IPS DF 4.7 (cell line): ENCODE results near the gene COL25A1.

ENCODE experiments used
- DNase-seq: peaks from one replicate; pipeline ENCODE4 v3.0.0-alpha.2; 2013; ENCODE audit warnings: low spot score; ENCODE audit errors: extremely low read depth

The COL25A1 gene

DNA sequence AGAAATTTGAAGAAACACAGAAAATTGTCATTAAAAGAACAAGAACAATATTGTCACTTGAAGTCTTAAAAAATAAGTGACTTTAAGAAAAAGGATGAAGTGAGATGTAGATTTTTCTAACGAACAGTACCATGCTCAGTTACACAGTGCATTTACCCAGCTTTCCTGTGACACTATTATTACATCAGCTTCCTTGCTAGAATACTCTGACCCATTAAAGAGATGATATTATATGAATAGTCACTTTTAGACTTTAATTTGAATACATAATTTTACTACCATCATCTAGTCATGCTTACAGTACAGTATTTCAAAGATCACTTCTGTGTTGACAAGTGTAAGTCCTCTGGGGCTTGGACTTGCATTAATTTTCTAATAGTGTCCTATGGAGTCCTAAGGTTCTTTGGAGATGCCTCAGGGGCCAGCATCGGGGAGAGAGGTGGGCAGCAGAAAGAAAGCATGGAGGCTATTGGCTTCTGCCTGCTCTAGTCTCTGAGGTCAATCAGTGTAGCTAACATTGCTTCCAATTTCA is 10.7 kb downstream of the COL25A1 start:
- DNase-seq = no peak

DNA sequence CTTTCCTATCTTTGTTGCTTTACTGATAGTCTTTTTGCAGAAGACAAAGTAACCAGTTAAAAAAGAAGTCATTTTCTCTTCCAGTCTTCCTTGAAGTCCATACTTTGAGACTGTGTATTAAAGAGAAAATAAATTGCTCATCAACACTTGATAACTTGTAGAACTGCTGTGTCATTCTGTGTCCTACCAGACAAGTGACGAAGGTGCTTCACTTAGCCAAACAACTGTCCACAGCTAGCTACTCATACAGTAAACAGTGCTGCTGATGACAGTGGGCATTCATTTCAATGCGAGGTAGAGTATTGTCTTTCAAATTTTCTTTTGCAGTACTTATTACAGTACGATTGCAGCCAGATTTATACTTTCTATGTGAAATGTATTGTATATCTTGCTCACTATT is 11.5 kb downstream of the COL25A1 start:
- no peak for DNase-seq

DNA sequence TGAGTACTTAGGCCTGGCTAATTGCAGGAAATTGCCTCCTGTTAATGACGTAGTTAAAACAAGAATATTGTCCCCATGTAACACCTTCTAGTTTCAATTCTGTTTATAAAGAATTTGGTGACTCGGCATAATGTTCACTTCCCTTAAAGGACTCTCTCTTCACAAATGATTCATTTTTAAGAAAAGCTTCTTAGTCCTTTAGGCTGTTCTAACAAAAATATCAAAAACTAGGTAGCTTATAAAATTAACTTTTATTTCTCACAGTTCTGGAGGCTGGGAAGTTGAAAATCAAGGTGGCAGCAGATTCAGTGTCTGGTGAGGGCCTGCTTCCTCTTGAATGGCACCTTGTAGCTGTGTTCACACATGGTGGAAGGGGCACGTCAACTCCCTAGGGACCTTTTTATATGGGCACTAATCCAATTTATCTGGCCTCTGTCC is 23.8 kb downstream of the COL25A1 start:
- DNase-seq = no peak

DNA sequence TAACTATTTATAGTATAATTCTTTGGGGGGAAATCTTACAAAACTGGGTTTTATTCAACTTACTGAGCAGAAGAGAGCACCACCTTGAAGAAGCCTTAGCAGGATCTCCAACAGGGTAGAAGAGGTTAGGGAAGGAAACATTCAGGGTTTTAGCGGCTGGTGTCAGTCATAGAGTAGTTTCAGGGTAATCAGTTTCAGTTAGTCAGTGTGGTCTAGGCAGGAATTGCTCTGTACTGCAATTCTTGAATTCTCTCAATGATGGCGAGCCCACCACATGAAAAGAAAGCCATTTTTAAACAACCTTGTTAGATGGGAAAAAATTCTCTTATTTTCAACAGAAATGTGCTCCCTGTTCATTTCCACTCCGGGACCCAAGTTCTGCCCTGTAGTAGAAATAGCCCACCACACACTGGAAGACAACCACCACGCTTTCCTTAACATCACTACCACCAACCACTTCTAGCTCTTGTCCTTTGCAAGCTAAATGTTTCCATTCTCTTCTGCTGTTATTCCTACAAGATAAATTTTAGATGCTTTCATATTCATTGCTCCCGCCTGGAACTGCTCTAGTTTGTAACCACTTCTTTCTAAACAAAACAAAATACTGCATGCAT is 25.9 kb downstream of the COL25A1 start:
- no peak for DNase-seq

DNA sequence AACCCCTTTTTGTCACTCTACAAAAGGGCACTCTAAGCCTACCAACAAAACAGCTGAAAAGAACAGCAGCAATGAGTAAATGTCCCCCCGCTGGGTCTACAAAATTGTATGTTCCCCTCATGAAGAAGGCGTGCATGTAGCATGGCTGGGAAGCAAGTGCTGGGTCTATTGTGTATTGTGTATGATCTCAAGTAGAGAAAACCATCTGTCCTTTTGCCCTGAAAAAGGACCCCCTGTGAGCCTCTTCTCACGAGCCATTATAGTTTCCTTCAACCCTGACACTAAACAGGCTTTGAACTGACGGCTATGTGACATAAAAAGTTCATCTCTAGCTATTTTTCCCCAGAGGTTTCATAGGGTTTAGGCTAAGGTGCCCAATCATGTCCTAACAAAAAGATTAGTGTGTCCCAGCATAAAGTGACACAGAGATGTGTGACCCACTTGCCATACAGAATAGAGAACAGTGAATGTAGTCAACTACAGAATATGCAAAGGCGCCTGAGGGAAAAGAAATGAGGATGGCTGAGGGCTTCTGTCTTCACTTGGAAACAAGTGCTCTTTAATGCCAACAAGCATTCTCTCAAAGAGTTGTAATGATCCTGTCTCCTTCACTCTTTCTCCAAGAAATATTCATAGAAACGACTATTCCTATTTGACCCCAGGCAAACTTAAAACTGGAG is 27.3 kb downstream of the COL25A1 start:
- no peak for DNase-seq

DNA sequence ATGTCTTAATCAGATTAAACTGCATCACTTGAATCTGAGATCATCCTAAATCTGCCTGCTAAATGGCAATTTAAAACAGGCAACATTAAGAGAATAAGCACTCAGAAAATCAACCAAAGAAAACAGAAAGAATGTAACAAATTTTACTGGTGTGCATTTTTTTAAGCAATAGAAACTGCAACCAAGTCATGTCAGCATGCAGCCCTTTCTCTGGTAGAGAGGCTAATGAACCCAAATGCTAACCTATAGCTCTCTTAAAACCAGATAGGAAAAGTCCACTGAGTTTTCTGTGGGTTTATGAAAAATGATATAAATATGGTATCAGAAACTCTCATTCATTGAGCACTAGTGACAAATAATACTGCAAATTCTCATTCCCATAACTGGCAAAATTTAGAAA is 35.6 kb downstream of the COL25A1 start:
- DNase-seq = no peak

DNA sequence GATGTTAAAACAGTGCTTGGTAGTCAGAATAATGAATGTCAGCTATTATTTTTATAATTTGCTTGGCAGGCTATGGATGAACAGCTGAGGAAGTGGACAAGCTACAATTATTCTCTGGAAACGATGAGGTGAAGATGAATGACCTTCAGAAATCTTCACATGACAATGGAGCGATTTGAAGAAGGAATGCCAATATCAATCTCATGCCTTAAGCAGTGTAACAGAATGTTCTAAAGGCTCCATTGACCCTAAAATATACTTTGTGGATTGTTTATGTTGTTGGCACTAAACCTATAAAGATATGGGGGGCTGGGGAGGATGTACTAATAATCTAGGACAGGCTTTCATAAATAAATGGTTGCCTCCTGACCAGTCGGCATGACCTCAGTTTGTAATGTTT is 36.2 kb downstream of the COL25A1 start:
- DNase-seq = no peak

DNA sequence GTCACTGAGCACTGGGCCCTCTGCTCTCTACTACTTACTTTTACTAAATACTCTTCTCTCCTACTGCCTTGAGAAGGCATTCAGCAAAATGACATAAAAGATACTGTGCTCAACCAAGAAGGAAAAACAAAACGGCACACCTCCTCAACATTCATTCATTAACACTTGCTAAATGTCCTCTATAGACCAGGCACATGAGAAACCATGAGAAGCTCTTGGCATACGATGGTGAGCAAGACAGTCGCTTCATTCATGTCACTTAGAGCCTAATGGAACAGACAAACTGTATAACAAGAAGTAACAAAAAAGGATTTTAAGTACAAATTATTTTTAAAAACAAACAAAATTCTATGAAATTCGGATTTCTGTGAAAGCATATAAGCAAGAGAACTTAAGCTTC is 38.7 kb downstream of the COL25A1 start:
- no peak for DNase-seq

DNA sequence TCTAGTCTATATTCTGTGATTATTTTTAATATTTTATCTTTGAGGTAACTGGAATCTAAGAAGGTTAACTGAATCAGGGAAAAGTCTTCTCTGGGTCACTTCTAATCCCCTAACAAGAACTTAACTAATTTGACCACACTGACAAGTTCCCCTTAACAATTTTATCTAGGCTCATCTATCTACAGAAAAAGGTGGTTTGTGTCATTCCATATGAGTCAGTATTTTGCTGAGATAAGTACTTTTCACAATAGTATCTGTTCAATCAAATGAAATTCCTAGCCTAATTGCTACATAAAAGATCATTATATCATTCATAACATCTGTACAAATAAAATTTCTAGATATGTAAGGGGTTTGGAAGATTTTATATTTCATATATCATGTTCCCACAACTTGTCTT is 45.6 kb downstream of the COL25A1 start:
- no peak for DNase-seq

DNA sequence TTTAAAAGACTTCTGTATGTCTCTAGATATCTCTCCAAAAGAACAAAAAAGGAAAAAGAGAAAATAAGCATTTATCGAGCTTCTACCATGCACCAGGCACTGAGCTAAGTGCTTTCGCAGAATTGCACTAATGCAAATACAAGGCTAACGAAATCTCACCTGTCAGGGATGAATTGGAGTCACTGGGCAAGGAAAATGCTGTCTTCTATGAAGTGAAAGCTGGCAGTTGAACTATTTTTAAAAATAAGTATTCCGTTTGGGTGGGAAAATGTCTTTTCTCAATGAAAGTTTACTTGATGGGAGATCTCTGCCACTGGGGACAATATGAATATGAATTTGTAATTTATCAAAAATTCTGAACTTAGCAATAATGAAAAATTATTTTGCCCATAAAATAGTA is 47.6 kb downstream of the COL25A1 start:
- DNase-seq = no peak

DNA sequence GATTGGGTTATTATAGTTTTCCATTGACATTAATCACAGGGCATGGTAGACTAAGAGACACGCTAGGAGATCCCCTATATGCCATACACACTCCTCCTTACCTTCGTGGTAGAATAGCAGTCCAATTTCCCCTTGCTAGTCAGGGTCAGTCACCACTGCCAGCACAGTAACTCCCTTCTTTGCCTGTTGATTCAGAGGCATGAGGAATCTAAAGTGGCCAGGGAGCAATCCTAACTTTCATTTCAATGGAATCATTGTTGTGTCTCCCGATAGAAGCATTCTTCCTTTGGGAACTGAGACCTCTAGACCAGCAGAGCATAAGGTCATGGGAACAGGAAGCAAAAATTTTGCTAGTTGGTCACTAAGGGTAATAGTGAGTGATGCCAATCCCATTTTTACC is 51.1 kb downstream of the COL25A1 start:
- no peak for DNase-seq

DNA sequence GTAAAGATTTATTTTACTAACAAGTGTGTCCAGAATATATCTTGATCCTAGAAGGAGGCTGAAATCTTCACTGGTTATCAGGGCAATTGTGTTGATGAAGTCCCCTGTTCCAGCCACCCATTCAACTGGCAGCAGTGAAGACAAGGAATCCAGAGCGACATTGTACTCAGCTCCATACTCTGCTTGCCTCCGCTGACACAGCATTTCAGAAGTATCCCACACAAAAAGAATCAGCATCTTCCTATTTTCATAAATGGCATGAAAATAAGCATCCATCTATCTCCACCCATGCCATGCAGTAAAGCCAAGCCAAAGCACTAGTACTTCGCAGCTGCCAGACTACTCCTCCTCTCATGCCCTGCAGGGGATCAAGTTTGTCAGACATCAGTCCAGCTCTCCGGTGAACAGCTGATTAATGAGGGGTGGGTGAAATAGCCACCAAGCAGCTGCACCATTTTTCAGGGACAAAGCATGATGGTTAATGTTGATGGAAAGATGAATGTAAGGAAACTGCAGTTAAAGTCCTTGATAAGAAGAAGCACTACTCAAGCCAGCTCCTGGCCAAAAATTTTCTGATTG is 54.0 kb downstream of the COL25A1 start:
- DNase-seq = no peak

DNA sequence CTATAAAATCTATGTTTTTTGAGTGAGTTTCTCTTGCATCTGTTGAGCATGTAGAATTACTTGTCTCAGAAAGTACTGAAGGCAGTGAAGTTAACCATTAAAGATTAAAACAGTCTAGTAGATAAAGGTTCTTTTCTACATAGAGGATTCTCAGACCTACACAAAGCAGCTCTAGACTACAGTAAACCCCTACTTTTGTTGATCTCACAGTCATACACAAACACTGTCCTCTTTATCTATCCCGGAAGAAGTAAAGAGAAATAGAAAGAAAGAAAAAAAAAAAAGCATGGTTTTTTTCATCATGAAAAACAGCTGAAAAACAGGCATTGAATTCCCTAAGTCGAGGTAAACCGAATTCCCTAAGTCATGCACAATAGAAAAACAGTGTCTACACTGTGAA is 58.6 kb downstream of the COL25A1 start:
- no peak for DNase-seq

DNA sequence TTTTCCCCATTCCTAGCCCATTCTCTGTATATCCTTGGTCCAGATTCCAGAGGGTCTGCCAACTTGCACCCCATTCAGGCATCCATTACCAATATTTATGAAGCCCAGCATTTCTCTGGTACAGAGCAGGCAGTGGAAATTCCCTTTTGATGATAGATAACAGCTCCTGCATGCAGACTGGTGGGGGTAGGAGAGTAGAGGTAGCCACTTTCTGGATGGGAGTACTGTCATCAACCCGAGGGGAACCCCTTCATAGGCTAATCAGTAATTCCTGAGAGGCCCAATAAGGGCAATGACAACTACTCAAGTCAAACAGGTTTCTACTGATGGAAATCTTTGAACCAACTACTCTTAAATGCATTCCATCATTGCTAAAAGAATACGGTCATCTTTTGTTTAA is 63.7 kb downstream of the COL25A1 start:
- DNase-seq = no peak

DNA sequence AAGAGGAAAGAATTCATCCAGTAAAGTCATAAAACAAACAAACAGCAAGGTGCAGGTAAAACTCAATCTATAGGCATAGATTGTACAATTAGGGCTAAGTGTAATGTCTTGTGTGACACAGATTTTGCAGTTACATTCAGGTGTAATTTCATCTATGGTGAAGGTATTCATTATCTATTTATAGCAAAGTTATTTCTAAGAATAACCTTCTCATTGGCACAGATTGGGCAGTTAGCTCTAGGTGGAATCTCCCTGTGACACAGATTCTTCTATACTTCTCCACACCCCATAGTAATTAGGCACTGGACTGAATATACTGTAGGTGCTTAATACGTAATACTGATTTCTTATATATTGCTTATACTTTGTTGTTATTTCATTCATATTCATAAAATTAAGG is 66.8 kb downstream of the COL25A1 start:
- no peak for DNase-seq

DNA sequence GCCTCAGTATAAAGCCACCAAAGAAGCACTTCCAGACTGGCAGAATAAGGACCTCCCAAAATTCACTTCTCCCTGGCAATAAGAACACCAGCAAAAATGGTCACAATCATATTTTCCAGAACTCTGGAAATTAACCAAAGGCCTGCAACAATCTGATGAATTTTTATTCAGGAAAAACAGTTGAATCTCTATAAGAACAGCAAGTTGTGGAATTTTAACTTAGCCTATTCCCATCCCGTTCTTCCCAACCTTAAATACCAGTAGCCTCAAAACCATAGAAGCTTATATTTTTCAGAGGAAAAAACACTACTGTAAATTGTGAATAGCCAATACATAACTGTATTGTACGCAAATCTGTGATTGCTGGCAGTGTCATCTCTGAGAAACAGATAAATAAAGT is 67.9 kb downstream of the COL25A1 start:
- DNase-seq = no peak

DNA sequence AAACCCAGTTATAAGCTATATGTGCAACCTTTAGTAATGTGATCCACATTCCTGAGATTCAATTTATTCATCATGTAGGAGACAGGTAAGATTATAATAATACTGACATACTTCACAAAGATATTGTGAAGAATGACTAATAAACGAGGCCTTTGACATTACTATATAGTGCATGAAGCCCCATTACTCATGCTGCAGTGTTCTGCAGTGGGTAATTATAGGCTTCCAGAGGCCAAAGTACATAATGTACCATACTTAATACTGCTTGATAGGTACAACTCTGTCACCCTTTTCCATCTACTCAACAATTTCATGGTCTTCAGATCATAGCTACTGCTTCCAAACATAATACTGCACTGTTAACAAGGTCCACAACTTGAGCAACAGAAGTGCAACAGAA is 68.9 kb downstream of the COL25A1 start:
- no peak for DNase-seq

DNA sequence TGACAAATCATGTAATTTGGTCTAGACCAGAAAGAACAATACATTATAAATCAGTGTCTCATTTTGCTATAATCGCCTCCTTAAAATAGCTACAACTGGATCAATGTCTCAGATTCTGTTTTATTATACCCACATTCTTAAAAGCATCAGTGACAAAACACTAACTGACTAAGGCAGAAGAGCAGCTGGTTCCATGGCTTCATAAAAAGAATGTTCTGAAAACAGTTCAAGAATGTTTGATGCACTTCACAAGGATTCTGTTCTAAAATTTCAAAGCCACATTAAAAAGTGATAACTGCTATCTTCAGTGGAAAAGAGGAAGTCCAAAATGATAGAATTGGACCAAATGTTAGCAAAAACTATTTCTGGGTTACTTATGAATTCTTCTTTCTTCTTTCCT is 69.8 kb downstream of the COL25A1 start:
- DNase-seq = no peak

DNA sequence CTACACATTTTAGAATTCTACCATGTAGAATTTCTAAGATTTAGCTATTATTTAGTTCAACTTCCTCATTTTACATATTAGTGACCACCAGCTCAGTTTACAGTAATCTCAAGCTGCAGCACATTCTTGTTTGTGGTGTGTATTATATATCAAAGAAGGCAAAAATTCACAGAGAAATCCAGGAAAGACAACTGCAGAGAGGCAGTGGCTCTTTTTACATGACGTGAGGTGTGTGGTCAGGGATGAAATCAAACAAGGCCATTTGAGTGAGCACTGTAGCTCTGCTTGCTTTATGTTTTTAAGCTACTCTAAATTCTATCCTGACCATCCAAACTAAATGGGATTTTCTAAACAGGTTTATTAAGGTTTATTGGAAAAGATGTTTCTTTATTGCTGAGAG is 71.1 kb downstream of the COL25A1 start:
- DNase-seq = no peak

DNA sequence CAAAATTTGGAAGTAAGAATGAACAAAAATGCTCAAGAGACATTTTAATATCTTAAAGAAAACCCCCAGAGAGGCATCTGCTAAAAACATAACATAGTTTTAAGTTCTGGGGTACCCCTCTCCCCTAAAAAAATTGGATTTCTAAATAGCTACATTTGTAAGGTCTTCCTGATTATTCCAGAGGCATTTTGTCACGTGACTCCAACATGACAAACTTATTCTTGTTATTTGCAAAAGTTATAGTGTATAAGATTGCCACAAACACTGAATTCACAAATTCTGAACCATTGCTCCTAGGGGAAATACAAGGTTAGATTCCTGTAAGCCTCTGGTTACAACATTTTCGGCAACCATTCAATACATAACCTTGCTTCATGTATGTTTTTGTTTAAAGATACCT is 73.4 kb downstream of the COL25A1 start:
- no peak for DNase-seq

DNA sequence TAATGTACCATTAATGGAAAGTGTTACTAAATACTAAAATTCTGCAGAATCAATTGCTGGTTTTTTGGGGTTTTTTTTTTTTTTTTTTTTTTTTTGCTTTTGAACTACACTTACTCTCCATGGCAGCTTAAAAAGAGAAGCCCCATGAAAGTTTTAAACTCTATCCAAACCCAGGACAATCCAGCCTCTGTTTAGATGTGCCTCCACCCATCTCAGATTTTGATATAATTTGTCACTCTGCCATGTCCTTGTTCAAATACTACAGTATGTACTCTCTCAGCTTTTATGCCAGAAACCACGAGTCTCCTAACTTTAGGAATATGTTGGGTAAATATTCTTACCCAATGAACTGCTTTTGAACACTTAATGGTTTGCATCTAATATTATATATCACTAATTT is 84.2 kb downstream of the COL25A1 start:
- no peak for DNase-seq

DNA sequence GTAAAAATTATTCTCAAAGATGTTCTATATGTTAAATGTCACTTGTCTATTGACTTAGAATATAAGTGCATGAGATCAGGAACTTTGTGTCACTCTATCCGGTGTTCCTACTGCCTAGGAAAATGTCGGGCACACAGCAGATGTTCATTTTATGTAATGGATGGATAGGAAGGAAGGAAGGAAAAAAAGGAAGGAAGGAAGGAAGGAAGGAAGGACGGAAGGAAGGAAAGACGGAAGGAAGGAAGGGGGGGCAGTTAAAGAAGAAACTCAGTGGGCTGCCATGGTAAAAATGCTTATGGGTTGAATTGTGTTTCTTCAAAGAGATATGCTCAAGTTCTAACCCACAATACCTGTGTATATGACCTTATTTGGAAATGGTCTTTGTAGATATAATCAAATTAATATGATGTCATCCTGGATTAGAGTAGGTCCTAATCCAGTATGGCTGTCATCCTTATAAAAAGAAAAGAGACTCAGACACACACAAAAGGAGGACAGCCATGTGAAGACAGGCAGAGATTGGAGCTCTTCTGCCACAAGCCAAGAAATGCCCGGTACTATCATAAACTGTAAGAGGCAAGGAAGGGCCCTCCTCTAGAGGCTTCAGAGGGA is 86.3 kb downstream of the COL25A1 start:
- no peak for DNase-seq

DNA sequence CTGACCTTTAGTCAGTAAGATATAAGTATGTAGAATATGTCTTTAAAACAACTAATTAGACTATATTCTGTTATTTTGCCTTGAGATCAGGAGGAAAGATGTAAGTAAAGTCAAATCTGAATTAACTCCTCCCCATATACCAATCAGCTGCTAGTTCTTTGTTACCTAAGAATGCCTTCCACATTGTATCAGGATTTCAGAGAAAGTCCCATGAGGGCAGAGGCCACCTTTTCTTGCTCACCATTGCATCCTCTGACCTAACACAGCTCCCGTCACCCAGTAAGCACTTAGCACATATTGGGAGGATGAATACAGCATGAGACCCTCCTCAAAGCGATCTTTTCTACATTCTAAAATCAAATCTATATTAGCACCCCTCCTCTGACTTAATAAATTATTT is 87.0 kb downstream of the COL25A1 start:
- DNase-seq = no peak
